Epithelial cell of esophagus (primary cell): ENCODE results near the gene ECE1.

ENCODE experiments used
- DNase-seq: peaks from one replicate; pipeline ENCODE4 v3.0.0; 2010; ENCODE audit warnings: low read depth
- H3K4me3 ChIP-seq: 2 replicates; pipeline ENCODE4 v1.5.1; 2011; ENCODE audit warnings: mild to moderate bottlenecking, low read length, control low read depth
- TF ChIP-seq, protein P1 (sequence below): IDR thresholded peaks from 2 replicates; pipeline ENCODE4 v1.5.1; 2011; ENCODE audit warnings: low read depth, mild to moderate bottlenecking, low read length, control low read depth, inconsistent platforms; ENCODE audit not compliant: insufficient read depth; ENCODE audit errors: missing control alignments

ECE1 gene

DNA sequence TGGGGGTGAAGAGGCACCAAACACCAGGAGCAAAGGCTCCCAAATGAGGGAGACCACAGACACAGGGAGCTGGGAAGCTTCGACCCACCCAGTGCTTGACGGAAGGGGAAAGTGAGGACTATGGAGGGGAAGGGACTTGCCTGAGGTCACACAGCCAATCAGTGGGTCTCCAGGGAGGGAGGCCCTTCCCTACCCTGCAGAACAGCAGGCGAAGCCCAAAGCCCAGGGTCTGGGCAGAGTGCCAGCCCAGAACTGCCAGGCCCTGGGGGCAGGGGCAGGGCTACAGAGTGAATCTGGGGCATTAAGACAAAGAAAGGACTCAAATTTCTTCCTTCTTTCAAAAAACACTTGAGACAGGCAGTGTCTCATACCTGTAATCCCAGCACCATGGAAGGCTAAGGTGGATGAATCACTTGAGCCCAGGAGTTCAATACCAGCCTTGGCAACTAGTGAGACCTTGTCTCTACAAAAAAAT lies 45.5 kb upstream of the ECE1 start:
- TF ChIP-seq, protein P1, sequence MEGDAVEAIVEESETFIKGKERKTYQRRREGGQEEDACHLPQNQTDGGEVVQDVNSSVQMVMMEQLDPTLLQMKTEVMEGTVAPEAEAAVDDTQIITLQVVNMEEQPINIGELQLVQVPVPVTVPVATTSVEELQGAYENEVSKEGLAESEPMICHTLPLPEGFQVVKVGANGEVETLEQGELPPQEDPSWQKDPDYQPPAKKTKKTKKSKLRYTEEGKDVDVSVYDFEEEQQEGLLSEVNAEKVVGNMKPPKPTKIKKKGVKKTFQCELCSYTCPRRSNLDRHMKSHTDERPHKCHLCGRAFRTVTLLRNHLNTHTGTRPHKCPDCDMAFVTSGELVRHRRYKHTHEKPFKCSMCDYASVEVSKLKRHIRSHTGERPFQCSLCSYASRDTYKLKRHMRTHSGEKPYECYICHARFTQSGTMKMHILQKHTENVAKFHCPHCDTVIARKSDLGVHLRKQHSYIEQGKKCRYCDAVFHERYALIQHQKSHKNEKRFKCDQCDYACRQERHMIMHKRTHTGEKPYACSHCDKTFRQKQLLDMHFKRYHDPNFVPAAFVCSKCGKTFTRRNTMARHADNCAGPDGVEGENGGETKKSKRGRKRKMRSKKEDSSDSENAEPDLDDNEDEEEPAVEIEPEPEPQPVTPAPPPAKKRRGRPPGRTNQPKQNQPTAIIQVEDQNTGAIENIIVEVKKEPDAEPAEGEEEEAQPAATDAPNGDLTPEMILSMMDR, result no peak
- peak; percentile 78 for DNase-seq
- H3K4me3 ChIP-seq, result no peak overlapping the region

DNA sequence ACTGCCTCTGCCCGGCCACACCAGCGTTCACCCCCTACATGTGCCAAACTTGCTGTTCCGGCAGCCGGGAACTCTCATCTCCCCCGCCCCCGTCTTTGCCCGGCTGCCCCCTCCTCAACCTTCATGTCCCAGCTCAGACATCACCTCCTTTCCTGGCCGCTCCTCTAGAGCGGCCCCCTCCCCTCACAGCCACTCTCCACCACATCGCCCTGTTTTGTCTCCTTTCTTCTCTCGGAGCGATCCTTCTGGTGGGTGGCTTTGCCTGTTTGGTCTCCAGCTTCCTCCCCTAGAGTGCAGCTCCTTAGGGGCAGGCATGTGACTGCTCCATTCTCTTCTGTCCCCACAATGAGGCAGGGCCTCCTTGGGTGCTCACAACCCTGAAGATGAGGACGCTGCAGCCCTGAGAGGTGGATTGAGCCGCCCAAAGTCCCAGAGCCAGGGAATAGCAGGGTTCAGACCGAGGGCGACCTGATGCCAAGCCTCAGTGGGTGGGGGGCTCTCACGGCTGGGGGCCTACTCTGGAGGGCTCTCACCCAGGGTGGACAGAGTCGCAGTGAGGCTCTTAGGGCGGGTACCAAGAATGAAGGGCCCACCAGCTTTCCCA lies 44.9 kb upstream of the ECE1 start:
- no peak overlapping the region for H3K4me3 ChIP-seq
- TF ChIP-seq, protein P1, result no peak

DNA sequence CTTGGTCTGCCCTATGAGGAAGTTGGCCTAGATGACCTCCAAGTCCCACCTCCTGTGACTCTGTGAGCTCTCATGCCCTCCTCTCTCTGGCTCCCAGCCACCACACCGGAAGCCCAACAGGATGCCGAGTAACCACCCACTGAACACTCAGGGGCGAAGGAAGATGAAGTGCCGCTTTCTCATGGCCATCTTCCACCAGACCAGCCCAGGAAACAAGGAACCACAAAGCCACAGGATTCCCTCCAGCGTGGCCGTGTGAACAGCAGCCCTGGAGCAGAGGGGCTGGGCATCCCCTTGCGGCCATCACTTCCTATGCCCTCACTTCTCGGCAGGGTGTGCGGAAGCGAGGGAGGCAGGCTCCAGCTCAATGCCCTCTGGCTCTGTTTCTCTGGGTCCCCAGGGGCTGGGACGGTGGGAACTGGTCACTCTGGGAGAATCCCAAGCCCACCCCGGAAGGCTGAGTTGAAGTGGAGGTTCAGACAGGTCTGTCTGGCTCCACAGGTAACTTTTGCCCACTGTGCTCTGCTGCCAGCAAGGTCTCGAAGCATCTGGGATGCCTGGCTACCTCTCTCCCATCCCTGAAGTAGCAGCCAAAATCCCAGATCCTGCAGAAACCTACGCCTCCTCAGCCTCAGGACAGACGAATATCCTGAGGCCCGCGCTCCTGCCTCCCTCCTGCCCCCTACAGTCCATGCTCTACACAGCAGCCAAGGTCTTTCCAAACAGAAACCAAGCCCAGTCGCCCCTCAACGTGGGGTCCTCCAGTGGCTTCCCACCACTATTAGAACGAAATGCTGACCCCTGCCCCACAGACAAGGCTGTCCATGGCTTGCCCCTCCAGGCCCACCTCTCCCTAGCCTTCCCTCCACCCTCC lies 44.2 kb upstream of the ECE1 start:
- H3K4me3 ChIP-seq, result no peak overlapping the region
- TF ChIP-seq, protein P1, result peak; percentile 74
- DNase-seq, result peak; percentile 66

More for the DNA sequence above, 44.9 kb upstream of the ECE1 start:
- DNase-seq, result no peak

DNA sequence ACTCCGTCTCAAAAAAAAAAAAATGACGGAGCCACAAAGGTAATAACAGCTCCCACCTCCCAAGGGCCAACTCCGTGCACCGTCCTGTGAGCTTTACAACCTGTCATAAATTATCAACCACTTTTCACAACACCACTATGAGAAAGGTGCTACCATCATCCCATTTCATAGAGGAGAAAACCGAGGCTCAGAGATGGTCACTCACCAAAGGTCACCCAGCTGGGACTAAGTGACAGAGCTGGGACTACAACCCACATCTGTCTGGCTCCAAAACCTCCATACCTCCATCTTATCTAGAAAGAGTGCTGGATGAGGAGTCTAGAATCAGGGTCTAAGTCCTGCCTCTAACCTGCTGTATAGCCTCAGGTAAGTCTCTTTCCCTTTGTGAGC lies 43.6 kb upstream of the ECE1 start:
- TF ChIP-seq, protein P1, result no peak
- no peak for DNase-seq
- no peak overlapping the region for H3K4me3 ChIP-seq

DNA sequence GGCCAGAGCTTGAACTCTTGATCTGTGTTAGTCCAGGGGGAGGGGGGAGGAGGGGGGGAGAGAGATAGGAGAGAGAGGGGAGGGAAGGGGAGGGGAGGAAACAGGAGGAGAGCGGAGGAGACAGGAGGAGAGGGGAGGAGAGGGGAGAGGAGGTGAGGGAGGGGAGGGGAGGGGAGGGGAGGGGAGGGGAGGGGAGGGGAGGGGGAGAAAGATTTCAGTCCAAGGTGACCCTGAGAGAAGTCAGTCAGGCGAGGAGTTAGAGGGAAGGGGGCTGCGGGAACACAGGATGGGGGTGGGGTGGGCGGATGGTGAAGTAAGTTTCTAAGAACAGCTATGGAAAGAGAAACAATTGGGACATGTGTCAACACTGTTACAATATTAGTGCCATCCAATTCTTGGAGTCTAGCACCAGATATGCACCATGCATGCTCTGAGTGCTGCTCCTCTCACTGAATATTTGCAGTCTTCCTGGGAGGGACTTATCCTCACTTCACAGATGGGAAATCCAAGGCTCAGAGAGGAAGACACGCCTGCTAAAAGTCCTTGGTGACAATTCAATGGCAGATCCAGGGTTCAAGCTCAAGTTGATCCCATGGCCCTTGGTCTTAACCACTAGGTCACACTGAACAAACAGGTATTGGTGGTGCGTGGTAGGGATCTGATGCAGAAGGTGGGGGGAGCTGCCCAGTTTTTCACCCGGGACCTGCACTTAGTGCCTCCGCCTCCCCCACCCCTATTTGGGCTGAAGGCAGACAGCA lies 42.5 kb upstream of the ECE1 start:
- TF ChIP-seq, protein P1, result no peak
- DNase-seq, result no peak
- no peak overlapping the region for H3K4me3 ChIP-seq

DNA sequence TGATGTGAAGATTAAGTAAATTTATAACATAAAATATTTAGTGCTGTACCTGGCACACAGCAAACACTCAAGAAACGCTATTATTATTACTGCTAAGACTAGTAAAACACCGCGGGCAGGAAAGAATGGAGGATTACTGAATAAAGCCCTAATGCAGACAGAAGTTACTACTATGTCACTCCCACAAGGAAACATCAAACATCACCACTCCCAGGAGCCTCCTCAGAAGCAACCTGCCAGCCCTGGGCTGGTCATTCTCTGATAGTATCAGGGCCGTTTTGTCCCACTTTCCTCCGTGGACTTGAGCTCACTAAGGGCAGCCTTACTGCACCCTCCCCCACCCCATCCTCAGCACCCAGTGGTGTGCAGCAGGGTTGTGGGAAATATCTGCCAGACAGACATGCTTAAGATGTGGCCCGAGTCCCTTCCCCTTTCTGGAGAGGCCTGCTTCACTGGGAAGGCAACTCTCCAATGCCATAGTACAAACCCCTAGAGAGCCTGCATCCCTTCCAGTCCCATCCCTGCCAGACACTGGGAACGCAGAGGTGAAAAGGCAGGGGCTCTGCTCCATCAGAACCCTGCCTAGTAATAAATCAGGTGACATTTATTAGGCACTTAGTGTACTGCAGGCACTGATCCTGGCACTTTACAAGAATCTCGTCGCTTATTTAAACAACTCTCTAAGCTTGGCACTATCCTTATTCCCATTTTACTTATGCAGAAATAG lies 41.7 kb upstream of the ECE1 start:
- TF ChIP-seq, protein P1, result no peak
- DNase-seq, result no peak
- no peak overlapping the region for H3K4me3 ChIP-seq
